ENCODE results near the gene PIGU. TPM values are rescaled to one million over a fixed set of nuclear protein-coding genes. Genes with fewer than 3 reads are reported as not detected.

PIGU gene
- total and polyA plus RNA-seq, 2 of the 13 experiments (the other 11 are each of a cell fraction or from before 2014, with no cell fraction given): 45.5 to 231 TPM

DNA sequence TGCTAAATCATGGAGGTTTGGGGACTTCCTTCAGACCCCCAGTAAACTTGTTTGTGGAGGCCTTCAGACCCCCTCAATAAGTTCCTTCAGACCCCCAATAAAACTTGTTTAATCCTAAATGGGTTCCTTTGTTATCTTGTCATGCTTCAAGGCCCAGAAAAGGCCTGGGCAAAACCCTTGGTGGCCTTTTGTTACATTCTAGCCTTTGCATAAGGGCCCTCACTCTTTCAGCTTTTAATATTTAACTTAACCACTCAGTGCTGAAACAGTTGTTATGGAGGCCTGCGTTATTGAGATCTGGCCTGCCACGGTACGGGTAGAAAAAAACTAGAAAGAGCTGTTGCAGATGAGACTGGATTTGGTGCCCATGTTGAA is 165.0 kb downstream of the PIGU start (continued):
- TF ChIP-seq, protein P1, sequence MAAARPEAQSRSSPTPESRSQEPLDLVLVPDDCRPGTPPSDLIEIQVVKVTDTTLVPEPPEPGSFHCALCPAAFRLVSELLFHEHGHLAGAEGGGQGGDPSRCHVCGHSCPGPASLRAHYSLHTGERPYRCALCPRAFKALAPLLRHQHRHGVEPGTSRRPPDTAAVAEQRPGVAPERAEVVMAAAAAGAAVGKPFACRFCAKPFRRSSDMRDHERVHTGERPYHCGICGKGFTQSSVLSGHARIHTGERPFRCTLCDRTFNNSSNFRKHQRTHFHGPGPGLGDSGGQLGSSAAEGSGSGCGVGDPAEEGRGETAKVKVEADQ (CRISPR knock-in tag; IDR thresholded peaks at IDR 0.05; ENCODE audit: borderline replicate concordance): no peak
- TF ChIP-seq ZFP90 (CRISPR knock-in tag; IDR thresholded peaks at IDR 0.05; ENCODE audit: borderline replicate concordance) (no peak), STAT5B (CRISPR knock-in tag; IDR thresholded peaks at IDR 0.05) (no peak), HNRNPL (IDR thresholded peaks at IDR 0.05; ENCODE audit: low read depth, low read length) (no peak), TOE1 (CRISPR knock-in tag; IDR thresholded peaks at IDR 0.05) (no peak), TBX3 (IDR thresholded peaks at IDR 0.05; ENCODE audit: borderline replicate concordance) (no peak), ZNF569 (CRISPR knock-in tag; IDR thresholded peaks at IDR 0.05; ENCODE audit: borderline replicate concordance) (no peak; the same call in 1 of the 2 replicates), ZNF160 (CRISPR knock-in tag; IDR thresholded peaks at IDR 0.05) (no peak), SIN3B (IDR thresholded peaks at IDR 0.05; ENCODE audit: low read length) (no peak), PHF5A (CRISPR knock-in tag; IDR thresholded peaks at IDR 0.05; ENCODE audit: low read depth, unreplicated experiment) (peak; percentile 20), ZNF776 (CRISPR knock-in tag; IDR thresholded peaks at IDR 0.05) (no peak), SALL2 (CRISPR knock-in tag; IDR thresholded peaks at IDR 0.05) (no peak), ZNF230 (CRISPR knock-in tag; IDR thresholded peaks at IDR 0.05) (no peak), ZBTB3 (CRISPR knock-in tag; IDR thresholded peaks at IDR 0.05; ENCODE audit: borderline replicate concordance, low read depth) (no peak), FOXM1 (CRISPR knock-in tag; IDR thresholded peaks at IDR 0.05) (no peak), ZNF234 (CRISPR knock-in tag; conservative IDR thresholded peaks at IDR 0.05) (no peak), ZNF660 (CRISPR knock-in tag; IDR thresholded peaks at IDR 0.05; ENCODE audit: borderline replicate concordance, low read depth) (no peak), PHF8 (CRISPR knock-in tag; IDR thresholded peaks at IDR 0.05) (no peak), JARID2 (CRISPR knock-in tag; IDR thresholded peaks at IDR 0.05; ENCODE audit: insufficient replicate concordance) (no peak), ZBTB20 (CRISPR knock-in tag; IDR thresholded peaks at IDR 0.05; ENCODE audit: borderline replicate concordance, low read depth) (no peak; the same call in 1 of the 2 replicates), MED13 (CRISPR knock-in tag; IDR thresholded peaks at IDR 0.05) (no peak), CCDC6 (CRISPR knock-in tag; IDR thresholded peaks at IDR 0.05) (no peak), SP140L (CRISPR knock-in tag; IDR thresholded peaks at IDR 0.05; ENCODE audit: borderline replicate concordance) (no peak), ZNF124 (CRISPR knock-in tag; IDR thresholded peaks at IDR 0.05) (no peak), ZNF274 (CRISPR knock-in tag; IDR thresholded peaks at IDR 0.05) (no peak), SIX4 (CRISPR knock-in tag; IDR thresholded peaks at IDR 0.05) (no peak)
- TF ChIP-seq, protein P2, sequence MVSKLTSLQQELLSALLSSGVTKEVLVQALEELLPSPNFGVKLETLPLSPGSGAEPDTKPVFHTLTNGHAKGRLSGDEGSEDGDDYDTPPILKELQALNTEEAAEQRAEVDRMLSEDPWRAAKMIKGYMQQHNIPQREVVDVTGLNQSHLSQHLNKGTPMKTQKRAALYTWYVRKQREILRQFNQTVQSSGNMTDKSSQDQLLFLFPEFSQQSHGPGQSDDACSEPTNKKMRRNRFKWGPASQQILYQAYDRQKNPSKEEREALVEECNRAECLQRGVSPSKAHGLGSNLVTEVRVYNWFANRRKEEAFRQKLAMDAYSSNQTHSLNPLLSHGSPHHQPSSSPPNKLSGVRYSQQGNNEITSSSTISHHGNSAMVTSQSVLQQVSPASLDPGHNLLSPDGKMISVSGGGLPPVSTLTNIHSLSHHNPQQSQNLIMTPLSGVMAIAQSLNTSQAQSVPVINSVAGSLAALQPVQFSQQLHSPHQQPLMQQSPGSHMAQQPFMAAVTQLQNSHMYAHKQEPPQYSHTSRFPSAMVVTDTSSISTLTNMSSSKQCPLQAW (CRISPR knock-in tag; IDR thresholded peaks at IDR 0.05): peak; percentile 92
- TF ChIP-seq, protein P3, sequence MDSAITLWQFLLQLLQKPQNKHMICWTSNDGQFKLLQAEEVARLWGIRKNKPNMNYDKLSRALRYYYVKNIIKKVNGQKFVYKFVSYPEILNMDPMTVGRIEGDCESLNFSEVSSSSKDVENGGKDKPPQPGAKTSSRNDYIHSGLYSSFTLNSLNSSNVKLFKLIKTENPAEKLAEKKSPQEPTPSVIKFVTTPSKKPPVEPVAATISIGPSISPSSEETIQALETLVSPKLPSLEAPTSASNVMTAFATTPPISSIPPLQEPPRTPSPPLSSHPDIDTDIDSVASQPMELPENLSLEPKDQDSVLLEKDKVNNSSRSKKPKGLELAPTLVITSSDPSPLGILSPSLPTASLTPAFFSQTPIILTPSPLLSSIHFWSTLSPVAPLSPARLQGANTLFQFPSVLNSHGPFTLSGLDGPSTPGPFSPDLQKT (CRISPR knock-in tag; IDR thresholded peaks at IDR 0.05; ENCODE audit: borderline replicate concordance): no peak
- TF ChIP-seq, protein P4, sequence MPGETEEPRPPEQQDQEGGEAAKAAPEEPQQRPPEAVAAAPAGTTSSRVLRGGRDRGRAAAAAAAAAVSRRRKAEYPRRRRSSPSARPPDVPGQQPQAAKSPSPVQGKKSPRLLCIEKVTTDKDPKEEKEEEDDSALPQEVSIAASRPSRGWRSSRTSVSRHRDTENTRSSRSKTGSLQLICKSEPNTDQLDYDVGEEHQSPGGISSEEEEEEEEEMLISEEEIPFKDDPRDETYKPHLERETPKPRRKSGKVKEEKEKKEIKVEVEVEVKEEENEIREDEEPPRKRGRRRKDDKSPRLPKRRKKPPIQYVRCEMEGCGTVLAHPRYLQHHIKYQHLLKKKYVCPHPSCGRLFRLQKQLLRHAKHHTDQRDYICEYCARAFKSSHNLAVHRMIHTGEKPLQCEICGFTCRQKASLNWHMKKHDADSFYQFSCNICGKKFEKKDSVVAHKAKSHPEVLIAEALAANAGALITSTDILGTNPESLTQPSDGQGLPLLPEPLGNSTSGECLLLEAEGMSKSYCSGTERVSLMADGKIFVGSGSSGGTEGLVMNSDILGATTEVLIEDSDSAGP (CRISPR knock-in tag; IDR thresholded peaks at IDR 0.05; ENCODE audit: borderline replicate concordance): no peak
